ENCODE data around the gene COL6A5. TPM values are rescaled to one million over a fixed set of nuclear protein-coding genes. Genes with fewer than 3 reads are reported as not detected.

Gene COL6A5
- polyA plus RNA-seq (2012; rRNA removed): not detected in 2 replicates
- polyA plus RNA-seq (2012; cell fraction: cytosol; rRNA removed): not detected in 2 replicates
- not detected in 2 replicates for polyA plus RNA-seq (2012; cell fraction: nucleus; rRNA removed)

- H3K9ac ChIP-seq: no peak within 1 kb of the TSS
- no peaks in the 10 kb centered on the region for H3K9me3 ChIP-seq
- no peaks in the 10 kb centered on the region for H4K20me1 ChIP-seq (ENCODE audit: insufficient read depth)
- H3K27ac ChIP-seq (ENCODE audit: low read depth in 2 of 2, low read length in 1 of 2): no peak within 1 kb of the TSS
- H3K9me2 ChIP-seq: no peaks in the 10 kb centered on the region
- no peaks in the 10 kb centered on the region for H3K79me2 ChIP-seq (ENCODE audit: insufficient read depth)
- TF ChIP-seq GATA2 (CRISPR knock-in tag; IDR thresholded peaks at IDR 0.05): no peak
- no peaks in the 10 kb centered on the region; a peak in 1 of 4 replicates for H3K4me1 ChIP-seq (ENCODE audit: control insufficient read depth in 1 of 2, insufficient read depth in 2 of 2, low read depth in 1 of 2, low read length in 1 of 2)
- no peaks in the 10 kb centered on the region for H3K27me3 ChIP-seq (ENCODE audit: insufficient read depth)
- no peaks in the 10 kb centered on the region for H3K36me3 ChIP-seq (replicated peaks in 1 of 2; ENCODE audit: control insufficient read depth in 1 of 2, insufficient read depth in 2 of 2, low read length in 1 of 2)
- ChIA-PET CTCF (interaction anchor here (0.6 to 1.4 kb wide), 2 partner anchors 11 to 37 kb away, joined by 3 read pairs; no protein-coding TSS in a partner anchor), POLR2A (no interaction called here)
- H3K4me3 ChIP-seq (ENCODE audit: low read depth in 2 of 2, low read length in 1 of 2): no peak within 1 kb of the TSS
- no peaks in the 10 kb centered on the region for H3F3A ChIP-seq (replicated peaks; ENCODE audit: insufficient read depth)
- 3% methylated on average over 24 of the region's 41 CpGs for WGBS (ENCODE audit: low lambda C conversion rate)
- H2AFZ ChIP-seq (ENCODE audit: low read depth): no peak within 1 kb of the TSS
- peak; percentile 9 for DNase-seq
- no peak within 1 kb of the TSS for H3K4me2 ChIP-seq
These were observed at the start of gene COL6A5 for GRCh38 chr3:130345487-130346079. Gene COL6A5 (plus strand): TSS chr3:130345672. CDS start chr3:130373639, 27,967 bp downstream.

GRCh38 chr3:130299531-130299930 is 45.9 kb upstream of the COL6A5 start:
- Histone ChIP-seq H3K9me2 (no peaks in the 10 kb centered on the region), H3K4me3 (ENCODE audit: low read depth in 2 of 2, low read length in 1 of 2) (no peak overlapping the region), H3K36me3 (replicated peaks in 1 of 2; ENCODE audit: control insufficient read depth in 1 of 2, insufficient read depth in 2 of 2, low read length in 1 of 2) (no peaks in the 10 kb centered on the region), H3K27ac (ENCODE audit: low read depth in 2 of 2, low read length in 1 of 2) (no peak overlapping the region), H2AFZ (ENCODE audit: low read depth) (no peak overlapping the region), H3K9ac (no peak overlapping the region), H3F3A (replicated peaks; ENCODE audit: insufficient read depth) (no peaks in the 10 kb centered on the region), H3K4me2 (no peak overlapping the region), H4K20me1 (ENCODE audit: insufficient read depth) (no peaks in the 10 kb centered on the region), H3K9me3 (no peaks in the 10 kb centered on the region), H3K4me1 (ENCODE audit: control insufficient read depth in 1 of 2, insufficient read depth in 2 of 2, low read depth in 1 of 2, low read length in 1 of 2) (no peaks in the 10 kb centered on the region), H3K27me3 (ENCODE audit: insufficient read depth) (no peaks in the 10 kb centered on the region), H3K79me2 (ENCODE audit: insufficient read depth) (no peaks in the 10 kb centered on the region)
- TF ChIP-seq SIN3A (IDR thresholded peaks at IDR 0.05; ENCODE audit: borderline replicate concordance, low read depth, low read length) (no peak), GABPA (IDR thresholded peaks at IDR 0.05; ENCODE audit: low read depth) (no peak), IRF3 (IDR thresholded peaks at IDR 0.05; ENCODE audit: low read depth, low read length) (no peak), MEF2A (IDR thresholded peaks at IDR 0.05; ENCODE audit: borderline replicate concordance, low read depth) (no peak), NFIC (IDR thresholded peaks at IDR 0.05; ENCODE audit: borderline replicate concordance) (no peak), PBX3 (IDR thresholded peaks at IDR 0.05) (no peak), TAF1 (IDR thresholded peaks at IDR 0.05; ENCODE audit: borderline replicate concordance, low read depth, low read length) (no peak), SMC3 (IDR thresholded peaks at IDR 0.05; ENCODE audit: low read depth, low read length) (no peak), FOXJ3 (CRISPR knock-in tag; IDR thresholded peaks at IDR 0.05) (no peak), EZH2phosphoT487 (IDR thresholded peaks at IDR 0.05; ENCODE audit: borderline replicate concordance, low read depth) (no peak), USF2 (IDR thresholded peaks at IDR 0.05; ENCODE audit: borderline replicate concordance, low read depth, low read length) (no peak), NRF1 (IDR thresholded peaks at IDR 0.05; ENCODE audit: low read depth, low read length) (no peak), TEAD4 (IDR thresholded peaks at IDR 0.05; ENCODE audit: borderline replicate concordance, insufficient read depth) (no peak), FOXM1 (IDR thresholded peaks at IDR 0.05; ENCODE audit: low read depth) (no peak), EP300 (IDR thresholded peaks at IDR 0.05; ENCODE audit: borderline replicate concordance in 1 of 2, low read depth in 1 of 2, low read length in 1 of 2) (no peak), JUND (IDR thresholded peaks at IDR 0.05) (no peak), RXRA (IDR thresholded peaks at IDR 0.05; ENCODE audit: borderline replicate concordance, low read depth) (no peak), CHD2 (IDR thresholded peaks at IDR 0.05; ENCODE audit: low read length, partially characterized antibody) (no peak), CTCF (IDR thresholded peaks at IDR 0.05) (no peak), RCOR1 (IDR thresholded peaks at IDR 0.05; ENCODE audit: low read length) (no peak)
- DNase-seq: no peak
- CTCF ChIA-PET: interaction anchor here (0.5 kb wide), 1 partner anchor 127 kb away, joined by 3 read pairs; no protein-coding TSS in a partner anchor
- WGBS (ENCODE audit: low lambda C conversion rate): 1% methylated on average over 2 of the region's 2 CpGs
- POLR2A ChIA-PET: no interaction called here

All from SK-N-SH (cell line).